Liver (tissue), 9 donors: ENCODE measurements around the gene FBXO48. TPM values are rescaled to one million over a fixed set of nuclear protein-coding genes. Genes with fewer than 3 reads are reported as not detected.

ENCODE experiments used
- DNase-seq: peaks from one replicate; pipeline ENCODE4 v3.0.0-alpha.2; 2017; ENCODE audit warnings: low spot score
- H3K27ac ChIP-seq, 2 donors: one replicate each; pipeline ENCODE4 v1.7.0; 2013; ENCODE audit warnings: inconsistent platforms in 2 of 2, low read length in 2 of 2, control low read depth in 1 of 2, low read depth in 1 of 2, mild to moderate bottlenecking in 1 of 2
- H3K27me3 ChIP-seq, 4 donors: one replicate each; pipeline versions ENCODE4 v1.6.1 to v1.7.0; 2013; ENCODE audit warnings: low read length in 3 of 4, inconsistent platforms in 1 of 4, mild to moderate bottlenecking in 1 of 4, moderate library complexity in 1 of 4; ENCODE audit not compliant: control insufficient read depth in 4 of 4, insufficient read depth in 4 of 4
- H3K36me3 ChIP-seq, 4 donors: one replicate each; pipeline versions ENCODE4 v1.6.1 to v1.7.0; 2013; ENCODE audit warnings: low read length in 3 of 4, mild to moderate bottlenecking in 3 of 4, low read depth in 1 of 4, moderate library complexity in 1 of 4; ENCODE audit not compliant: control insufficient read depth in 4 of 4, insufficient read depth in 3 of 4
- H3K4me1 ChIP-seq, 4 donors: one replicate each; pipeline versions ENCODE4 v1.6.1 to v1.7.0; 2013; ENCODE audit warnings: low read length in 3 of 4, mild to moderate bottlenecking in 3 of 4, moderate library complexity in 1 of 4; ENCODE audit not compliant: control insufficient read depth in 4 of 4, insufficient read depth in 4 of 4
- H3K4me3 ChIP-seq, 3 donors: one replicate each; pipeline versions ENCODE4 v1.6.1 to v1.7.0; 2013; ENCODE audit warnings: low read length in 3 of 3, control low read depth in 1 of 3, low read depth in 1 of 3, mild to moderate bottlenecking in 1 of 3
- H3K9ac ChIP-seq, 2 donors: one replicate each; pipeline ENCODE4 v1.7.0; 2013; ENCODE audit warnings: low read length in 2 of 2, mild to moderate bottlenecking in 2 of 2, moderate library complexity in 2 of 2, control low read depth in 1 of 2, low read depth in 1 of 2
- H3K9me3 ChIP-seq, 4 donors: one replicate each; pipeline versions ENCODE4 v1.6.1 to v1.7.0; 2013; ENCODE audit warnings: low read length in 3 of 4; ENCODE audit not compliant: control insufficient read depth in 4 of 4
- EGR1 ChIP-seq, 2 donors: IDR thresholded peaks; 2 replicates each; pipeline ENCODE4 v1.6.1; 2016 to 2018; ENCODE audit warnings: antibody characterized with exemption in 2 of 2, low read depth in 2 of 2
- FOXA1 ChIP-seq: IDR thresholded peaks from 2 replicates; pipeline ENCODE4 v1.6.1; 2016; ENCODE audit warnings: antibody characterized with exemption
- FOXA2 ChIP-seq: IDR thresholded peaks from 2 replicates; pipeline ENCODE4 v1.6.1; 2016; ENCODE audit warnings: antibody characterized with exemption
- GABPA ChIP-seq, 2 donors: IDR thresholded peaks in 1 of 2; conservative IDR thresholded peaks in 1 of 2; 2 replicates each; pipeline ENCODE4 v1.6.1; 2016; ENCODE audit warnings: antibody characterized with exemption in 2 of 2, mild to moderate bottlenecking in 1 of 2, moderate library complexity in 1 of 2
- HNF4A ChIP-seq, 2 donors: conservative IDR thresholded peaks; 2 replicates each; pipeline ENCODE4 v1.6.1; 2016; ENCODE audit warnings: antibody characterized with exemption in 2 of 2, mild to moderate bottlenecking in 2 of 2
- HNF4G ChIP-seq: IDR thresholded peaks from 2 replicates; pipeline ENCODE4 v1.6.1; 2016; ENCODE audit warnings: antibody characterized with exemption
- JUND ChIP-seq, 2 donors: IDR thresholded peaks; 2 replicates each; pipeline ENCODE4 v1.6.1; 2016; ENCODE audit warnings: antibody characterized with exemption in 2 of 2
- MAX ChIP-seq: IDR thresholded peaks from 2 replicates; pipeline ENCODE4 v1.6.1; 2016; ENCODE audit warnings: antibody characterized with exemption
- NR2F2 ChIP-seq: IDR thresholded peaks from 2 replicates; pipeline ENCODE4 v1.6.1; 2016; ENCODE audit warnings: antibody characterized with exemption
- RAD21 ChIP-seq, 2 donors: IDR thresholded peaks; 2 replicates each; pipeline ENCODE4 v1.6.1; 2016; ENCODE audit warnings: antibody characterized with exemption in 2 of 2, mild to moderate bottlenecking in 2 of 2
- RXRA ChIP-seq, 2 donors: IDR thresholded peaks; 2 replicates each; pipeline ENCODE4 v1.6.1; 2017 to 2018; ENCODE audit warnings: antibody characterized with exemption in 2 of 2, mild to moderate bottlenecking in 1 of 2
- SP1 ChIP-seq: IDR thresholded peaks from 2 replicates; pipeline ENCODE4 v1.6.1; 2018; ENCODE audit warnings: antibody characterized with exemption, mild to moderate bottlenecking
- TAF1 ChIP-seq: conservative IDR thresholded peaks from 2 replicates; pipeline ENCODE4 v1.6.1; 2016; ENCODE audit warnings: antibody characterized with exemption, mild to moderate bottlenecking
- YY1 ChIP-seq: IDR thresholded peaks from 2 replicates; pipeline ENCODE4 v1.6.1; 2016; ENCODE audit warnings: antibody characterized with exemption, mild to moderate bottlenecking
- ZBTB33 ChIP-seq: IDR thresholded peaks from 2 replicates; pipeline ENCODE4 v1.6.1; 2016; ENCODE audit warnings: antibody characterized with exemption
- WGBS: extraction: QIAGEN DNeasy Blood & Tissue Kit; methylation state at CpG from one replicate; pipeline ENCODE4 v1.1.7; 2013; 5-methylcytosine and 5-hydroxymethylcytosine counted together
- polyA plus RNA-seq, 2 donors: library from polyadenylated mRNA; stranded (reverse) in 1 of 2; unstranded in 1 of 2; fragments of 200-250 nt in 1 of 2; fragments of >200 nt in 1 of 2; fragmentation: Nextera tagmentation in 1 of 2; extraction: Ambion mirVana in 1 of 2; gene quantifications; one replicate each; pipeline versions ENCODE4 v1.2.1 to v1.2.3, GENCODE V29; 2013 to 2015
- total RNA-seq, 2 donors: library from RNA; depleted of rRNA; stranded (reverse); fragments of >200 nt; gene quantifications; one replicate each; pipeline ENCODE4 v1.2.3, GENCODE V29; 2014
- TF ChIP-seq, protein P1 (sequence below): IDR thresholded peaks from 2 replicates; pipeline ENCODE4 v1.6.1; 2016; ENCODE audit warnings: antibody characterized with exemption, mild to moderate bottlenecking
- TF ChIP-seq, protein P2 (sequence below): fragments of 150-350 bp; IDR thresholded peaks from 2 replicates; pipeline ENCODE4 v1.5.1; 2017; ENCODE audit warnings: improper control_type of control experiment, low read depth, low read length; ENCODE audit not compliant: missing input control
- TF ChIP-seq, protein P3 (sequence below): IDR thresholded peaks from 2 replicates; pipeline ENCODE4 v1.6.1; 2016; ENCODE audit warnings: antibody characterized with exemption
- donor health status: healthy.
- donor health status: healthy.
- donor health status: healthy.
- donor health status: healthy.
- donor health status: healthy.

FBXO48 gene
- total and polyA plus RNA-seq, 4 donors, result 0.45 to 1.0 (median 0.75) TPM

GRCh38 chr2:68505603-68506159 lies 38.6 kb upstream of the FBXO48 start:
- H3K27ac ChIP-seq, result peak overlapping the region; percentile 63 to 71
- no peak for DNase-seq
- WGBS, result 60% methylated on average over 2 of the region's 2 CpGs

More at GRCh38 chr2:68505603-68506159, 38.6 kb upstream of the FBXO48 start:
- no peaks in the 10 kb centered on the region for H3K27me3 ChIP-seq
- H3K9ac ChIP-seq, result peak overlapping the region in 1 of 2 donors; percentile 90
- TF ChIP-seq GABPA (IDR thresholded peaks at IDR 0.05 in 1 of 2, conservative IDR thresholded peaks at IDR 0.05 in 1 of 2), result no peak
- TF ChIP-seq YY1, result peak; percentile 92
- TF ChIP-seq MAX, result peak; percentile 47
- TF ChIP-seq JUND (IDR thresholded peaks at IDR 0.05), result peak in 1 of 2 donors; percentile 18
- TF ChIP-seq FOXA2, result peak; percentile 14
- peak; percentile 39 to 79 for TF ChIP-seq HNF4A (conservative IDR thresholded peaks at IDR 0.05)
- TF ChIP-seq, protein P1, sequence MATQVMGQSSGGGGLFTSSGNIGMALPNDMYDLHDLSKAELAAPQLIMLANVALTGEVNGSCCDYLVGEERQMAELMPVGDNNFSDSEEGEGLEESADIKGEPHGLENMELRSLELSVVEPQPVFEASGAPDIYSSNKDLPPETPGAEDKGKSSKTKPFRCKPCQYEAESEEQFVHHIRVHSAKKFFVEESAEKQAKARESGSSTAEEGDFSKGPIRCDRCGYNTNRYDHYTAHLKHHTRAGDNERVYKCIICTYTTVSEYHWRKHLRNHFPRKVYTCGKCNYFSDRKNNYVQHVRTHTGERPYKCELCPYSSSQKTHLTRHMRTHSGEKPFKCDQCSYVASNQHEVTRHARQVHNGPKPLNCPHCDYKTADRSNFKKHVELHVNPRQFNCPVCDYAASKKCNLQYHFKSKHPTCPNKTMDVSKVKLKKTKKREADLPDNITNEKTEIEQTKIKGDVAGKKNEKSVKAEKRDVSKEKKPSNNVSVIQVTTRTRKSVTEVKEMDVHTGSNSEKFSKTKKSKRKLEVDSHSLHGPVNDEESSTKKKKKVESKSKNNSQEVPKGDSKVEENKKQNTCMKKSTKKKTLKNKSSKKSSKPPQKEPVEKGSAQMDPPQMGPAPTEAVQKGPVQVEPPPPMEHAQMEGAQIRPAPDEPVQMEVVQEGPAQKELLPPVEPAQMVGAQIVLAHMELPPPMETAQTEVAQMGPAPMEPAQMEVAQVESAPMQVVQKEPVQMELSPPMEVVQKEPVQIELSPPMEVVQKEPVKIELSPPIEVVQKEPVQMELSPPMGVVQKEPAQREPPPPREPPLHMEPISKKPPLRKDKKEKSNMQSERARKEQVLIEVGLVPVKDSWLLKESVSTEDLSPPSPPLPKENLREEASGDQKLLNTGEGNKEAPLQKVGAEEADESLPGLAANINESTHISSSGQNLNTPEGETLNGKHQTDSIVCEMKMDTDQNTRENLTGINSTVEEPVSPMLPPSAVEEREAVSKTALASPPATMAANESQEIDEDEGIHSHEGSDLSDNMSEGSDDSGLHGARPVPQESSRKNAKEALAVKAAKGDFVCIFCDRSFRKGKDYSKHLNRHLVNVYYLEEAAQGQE, result peak; percentile 81
- no peak for TF ChIP-seq HNF4G
- TF ChIP-seq FOXA1, result peak; percentile 18
- TF ChIP-seq, protein P2, sequence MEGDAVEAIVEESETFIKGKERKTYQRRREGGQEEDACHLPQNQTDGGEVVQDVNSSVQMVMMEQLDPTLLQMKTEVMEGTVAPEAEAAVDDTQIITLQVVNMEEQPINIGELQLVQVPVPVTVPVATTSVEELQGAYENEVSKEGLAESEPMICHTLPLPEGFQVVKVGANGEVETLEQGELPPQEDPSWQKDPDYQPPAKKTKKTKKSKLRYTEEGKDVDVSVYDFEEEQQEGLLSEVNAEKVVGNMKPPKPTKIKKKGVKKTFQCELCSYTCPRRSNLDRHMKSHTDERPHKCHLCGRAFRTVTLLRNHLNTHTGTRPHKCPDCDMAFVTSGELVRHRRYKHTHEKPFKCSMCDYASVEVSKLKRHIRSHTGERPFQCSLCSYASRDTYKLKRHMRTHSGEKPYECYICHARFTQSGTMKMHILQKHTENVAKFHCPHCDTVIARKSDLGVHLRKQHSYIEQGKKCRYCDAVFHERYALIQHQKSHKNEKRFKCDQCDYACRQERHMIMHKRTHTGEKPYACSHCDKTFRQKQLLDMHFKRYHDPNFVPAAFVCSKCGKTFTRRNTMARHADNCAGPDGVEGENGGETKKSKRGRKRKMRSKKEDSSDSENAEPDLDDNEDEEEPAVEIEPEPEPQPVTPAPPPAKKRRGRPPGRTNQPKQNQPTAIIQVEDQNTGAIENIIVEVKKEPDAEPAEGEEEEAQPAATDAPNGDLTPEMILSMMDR, result no peak
- peak; percentile 42 for TF ChIP-seq ZBTB33
- TF ChIP-seq RAD21 (IDR thresholded peaks at IDR 0.05), result peak in 1 of 2 donors; percentile 14
- TF ChIP-seq SP1, result no peak
- no peak for TF ChIP-seq EGR1 (IDR thresholded peaks at IDR 0.05; ENCODE audit: low read depth in 2 of 2)
- TF ChIP-seq TAF1, result peak; percentile 80
- TF ChIP-seq, protein P3, sequence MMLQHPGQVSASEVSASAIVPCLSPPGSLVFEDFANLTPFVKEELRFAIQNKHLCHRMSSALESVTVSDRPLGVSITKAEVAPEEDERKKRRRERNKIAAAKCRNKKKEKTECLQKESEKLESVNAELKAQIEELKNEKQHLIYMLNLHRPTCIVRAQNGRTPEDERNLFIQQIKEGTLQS, result no peak
- peak in 1 of 2 donors; percentile 56 for TF ChIP-seq RXRA (IDR thresholded peaks at IDR 0.05)
- TF ChIP-seq NR2F2, result no peak
- H3K4me1 ChIP-seq, result peaks cover 0 to 3% (median 1%) of the 10 kb centered on the region in 4 donors
- no peaks in the 10 kb centered on the region for H3K36me3 ChIP-seq
- H3K9me3 ChIP-seq, result no peaks in the 10 kb centered on the region
- H3K4me3 ChIP-seq, result peak overlapping the region; percentile 30 to 41 (median 31)
